ENCODE results near the gene SLC25A23. TPM values are rescaled to one million over a fixed set of nuclear protein-coding genes. Genes with fewer than 3 reads are reported as not detected.
"Not testable (repeated sequence)": the region's sequence is repeated elsewhere in the genome, so short reads cannot be mapped to it uniquely, and the experiment has no call there.

SLC25A23 gene
- total RNA-seq, 2 donors from 2014 or later, result 7.8 to 7.9 TPM

DNA sequence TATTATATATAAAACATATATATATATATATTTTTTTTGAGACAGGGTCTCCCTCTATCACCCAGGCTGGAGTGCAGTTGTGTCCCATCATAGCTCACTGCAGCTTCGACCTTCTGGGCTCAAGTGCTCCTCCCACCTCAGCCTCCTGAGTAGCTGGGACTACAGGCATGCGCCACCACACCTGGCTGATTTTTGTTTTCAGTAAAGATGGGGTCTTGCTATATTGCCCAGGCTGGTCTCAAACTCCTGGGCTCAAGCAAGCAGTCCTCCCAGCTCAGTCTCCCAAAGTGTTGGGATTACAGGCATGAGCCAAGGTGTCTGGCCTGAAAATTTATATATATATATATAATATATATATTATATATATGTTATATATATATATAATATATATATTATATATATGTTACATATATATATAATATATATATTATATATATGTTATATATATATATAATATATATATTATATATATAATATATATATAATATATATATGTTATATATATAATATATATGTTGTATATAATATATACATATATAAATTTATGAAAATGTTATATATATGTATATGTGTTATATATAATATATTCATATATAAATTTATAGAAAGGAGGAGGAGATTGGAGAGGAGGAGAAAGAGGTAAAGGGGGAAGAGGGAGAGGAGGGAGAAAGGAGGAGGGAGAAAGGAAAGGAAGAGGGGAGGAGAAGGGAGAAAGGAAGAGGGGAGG lies 30.7 kb downstream of the SLC25A23 start:
- H3K27ac Mint-ChIP-seq; H3K4me1 Mint-ChIP-seq; ATAC-seq (replicated peaks); H3K4me3 Mint-ChIP-seq; H3K36me3 Mint-ChIP-seq (ENCODE audit: low read depth); H3K27me3 Mint-ChIP-seq; H3K9me3 Mint-ChIP-seq: not testable (repeated sequence)

DNA sequence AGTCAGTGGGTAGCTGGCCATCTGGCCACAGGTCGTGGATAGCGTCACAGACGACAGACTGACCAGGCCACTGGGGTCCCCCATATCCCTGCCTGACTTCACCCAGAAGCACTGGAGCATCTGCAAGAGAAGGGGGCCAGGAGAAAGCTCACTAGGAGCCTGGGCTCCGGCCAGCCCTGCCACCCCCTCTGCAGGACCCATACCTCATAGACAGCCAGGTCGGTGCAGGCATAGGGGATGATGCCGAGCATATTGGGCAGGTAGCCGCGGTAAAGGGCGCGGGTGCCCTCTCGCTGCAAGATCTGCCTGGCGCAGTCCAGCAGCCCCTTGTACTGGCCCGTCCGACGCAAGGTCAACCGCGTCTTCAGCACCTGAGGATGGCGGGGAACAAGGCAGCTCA lies 32.5 kb downstream of the SLC25A23 start:
- Mint-ChIP-seq H3K27ac (no peak overlapping the region), H3K9me3 (no peaks in the 10 kb centered on the region), H3K27me3 (peaks cover 4% of the 10 kb centered on the region), H3K36me3 (ENCODE audit: low read depth) (peaks cover 19% of the 10 kb centered on the region), H3K4me3 (no peak overlapping the region), H3K4me1 (peaks cover 8% of the 10 kb centered on the region)
- ATAC-seq (replicated peaks), result no peak

DNA sequence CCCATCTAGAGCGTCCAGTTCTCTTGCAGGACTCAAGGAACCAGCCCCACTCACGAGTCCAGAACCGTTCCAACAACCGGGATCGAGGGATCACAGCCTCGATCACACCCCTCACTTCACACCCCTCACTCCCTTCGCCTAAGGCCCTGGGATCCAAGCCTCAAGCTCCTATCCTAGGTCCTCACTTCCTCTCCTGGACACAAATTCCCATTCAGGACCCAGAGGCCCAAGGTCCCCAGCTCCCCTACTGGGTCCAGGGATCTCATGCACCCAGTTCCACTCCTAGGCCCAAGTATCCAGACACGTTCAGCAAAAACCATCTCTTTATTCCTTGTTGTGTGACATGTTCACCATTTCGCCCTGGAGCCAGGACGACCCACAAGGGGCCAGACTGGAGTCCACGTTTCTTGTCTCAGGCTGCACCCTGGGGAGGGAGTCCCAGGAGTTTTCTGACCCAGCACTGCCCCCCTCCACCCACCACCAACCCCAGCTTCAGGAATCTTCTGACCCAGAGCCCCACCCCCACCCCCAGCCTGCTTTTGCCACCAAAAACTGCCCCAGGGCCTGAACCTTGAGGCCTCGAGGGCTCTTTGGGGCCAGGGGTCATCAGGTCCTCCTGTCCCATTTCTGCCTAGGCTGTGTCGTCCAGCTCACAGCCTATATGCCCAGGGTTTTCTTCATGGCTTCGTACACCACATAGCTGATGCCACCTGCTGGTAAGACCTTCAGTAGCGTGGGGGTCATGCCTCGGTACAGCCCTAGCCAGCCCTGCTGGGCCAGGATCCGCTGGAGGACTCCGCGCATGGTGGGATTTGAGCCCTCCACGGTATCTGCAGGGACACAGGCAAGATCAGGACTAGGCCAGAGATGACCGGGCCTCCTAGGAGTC lies 33.6 kb downstream of the SLC25A23 start:
- Mint-ChIP-seq H3K4me1 (peaks cover 8% of the 10 kb centered on the region), H3K27ac (peak overlapping the region; percentile 77), H3K4me3 (peak overlapping the region; percentile 71), H3K36me3 (ENCODE audit: low read depth) (peaks cover 30% of the 10 kb centered on the region), H3K9me3 (no peaks in the 10 kb centered on the region), H3K27me3 (no peaks in the 10 kb centered on the region)
- no peak for ATAC-seq (replicated peaks)

DNA sequence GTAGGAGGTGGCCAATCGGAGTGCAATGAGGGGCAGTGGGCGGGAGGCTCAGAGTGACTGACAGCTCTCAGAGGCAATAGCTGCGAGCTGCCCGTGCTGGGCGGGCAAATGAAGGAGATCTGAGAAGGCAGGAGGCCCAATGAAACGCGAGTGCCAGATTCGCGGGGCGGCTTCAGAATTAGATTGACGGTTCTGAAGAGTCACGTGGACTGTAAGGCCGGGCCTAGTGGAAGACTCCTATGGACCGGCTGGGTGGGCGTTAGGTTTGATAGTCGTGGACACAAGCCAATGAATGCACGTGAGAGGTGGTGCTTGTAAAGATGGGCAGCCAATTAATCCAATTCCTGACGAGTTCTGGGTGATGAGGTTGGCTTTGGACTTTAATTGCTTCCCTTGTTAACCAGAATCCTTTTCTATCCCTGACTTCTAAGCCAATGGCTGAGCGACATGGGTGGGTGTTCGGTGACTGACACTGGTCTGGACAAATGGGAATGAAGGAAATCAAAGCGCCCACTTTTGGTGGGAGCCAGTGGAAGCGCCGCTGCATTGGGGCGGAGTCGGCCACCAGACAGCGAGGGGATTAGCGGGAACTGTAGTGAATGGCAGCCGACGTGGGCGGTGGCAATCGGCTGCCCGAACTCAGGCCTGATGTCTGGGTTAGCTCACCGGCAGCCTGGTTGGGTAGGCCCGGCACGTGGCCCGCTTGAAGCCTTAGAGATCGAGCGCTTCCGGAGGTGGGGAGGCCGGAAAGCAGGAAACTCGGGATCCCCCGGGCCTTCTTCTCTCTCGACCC lies 34.5 kb downstream of the SLC25A23 start:
- Mint-ChIP-seq H3K27me3 (no peaks in the 10 kb centered on the region), H3K4me3 (peak overlapping the region; percentile 71), H3K36me3 (ENCODE audit: low read depth) (peaks cover 39% of the 10 kb centered on the region), H3K9me3 (no peaks in the 10 kb centered on the region), H3K27ac (peak overlapping the region; percentile 77), H3K4me1 (peaks cover 8% of the 10 kb centered on the region)
- ATAC-seq (replicated peaks), result peak; percentile 91

DNA sequence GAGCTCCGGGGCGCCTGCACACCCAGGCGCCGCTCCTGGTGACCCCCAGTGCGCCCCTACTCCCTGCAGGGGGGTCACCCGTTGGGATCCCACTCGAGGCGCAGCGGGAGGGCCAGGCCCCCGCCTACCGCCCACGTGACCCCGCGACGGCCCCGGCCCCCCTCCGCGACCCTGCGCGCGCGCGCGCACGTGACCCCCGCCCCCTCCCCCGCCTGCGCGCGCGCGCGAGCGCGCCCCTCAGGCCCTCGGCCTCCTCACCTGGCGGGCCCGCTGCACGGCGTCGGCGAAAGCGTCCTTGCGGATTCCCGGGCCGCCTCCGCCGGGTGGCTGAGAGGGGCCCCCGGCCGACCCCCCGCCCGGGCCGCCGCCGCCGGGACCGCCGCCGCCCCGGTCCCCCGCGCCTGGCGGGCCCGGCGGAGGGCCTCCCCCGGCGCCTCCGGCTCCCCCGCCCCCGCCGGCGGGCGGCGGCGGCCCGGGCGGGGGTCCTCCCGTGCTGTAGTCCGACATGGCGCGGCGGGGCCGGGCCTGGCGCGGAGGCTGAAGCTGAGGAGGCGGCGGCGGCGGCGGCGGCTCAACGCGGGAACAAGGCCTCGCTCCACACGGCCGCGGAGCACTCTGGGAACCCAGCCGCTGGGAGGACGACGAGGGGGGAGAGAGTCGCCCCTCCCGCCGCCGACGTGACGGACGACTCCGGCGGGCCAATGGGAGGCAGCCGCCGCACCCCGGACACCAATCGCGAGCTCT lies 35.2 kb downstream of the SLC25A23 start, which contains the start of gene KHSRP:
KHSRP (minus strand) TSS at position 617 of the 744 bp plus-strand sequence; CDS start at position 507, 110 bp downstream.
- Mint-ChIP-seq H3K4me3 (peak within 1 kb of the TSS; percentile 87), H3K27me3 (no peaks in the 10 kb centered on the region), H3K36me3 (ENCODE audit: low read depth) (peaks cover 46% of the 10 kb centered on the region), H3K9me3 (no peaks in the 10 kb centered on the region), H3K4me1 (peaks cover 8% of the 10 kb centered on the region), H3K27ac (peak within 1 kb of the TSS; percentile 87)
- no peak for ATAC-seq (replicated peaks)

DNA sequence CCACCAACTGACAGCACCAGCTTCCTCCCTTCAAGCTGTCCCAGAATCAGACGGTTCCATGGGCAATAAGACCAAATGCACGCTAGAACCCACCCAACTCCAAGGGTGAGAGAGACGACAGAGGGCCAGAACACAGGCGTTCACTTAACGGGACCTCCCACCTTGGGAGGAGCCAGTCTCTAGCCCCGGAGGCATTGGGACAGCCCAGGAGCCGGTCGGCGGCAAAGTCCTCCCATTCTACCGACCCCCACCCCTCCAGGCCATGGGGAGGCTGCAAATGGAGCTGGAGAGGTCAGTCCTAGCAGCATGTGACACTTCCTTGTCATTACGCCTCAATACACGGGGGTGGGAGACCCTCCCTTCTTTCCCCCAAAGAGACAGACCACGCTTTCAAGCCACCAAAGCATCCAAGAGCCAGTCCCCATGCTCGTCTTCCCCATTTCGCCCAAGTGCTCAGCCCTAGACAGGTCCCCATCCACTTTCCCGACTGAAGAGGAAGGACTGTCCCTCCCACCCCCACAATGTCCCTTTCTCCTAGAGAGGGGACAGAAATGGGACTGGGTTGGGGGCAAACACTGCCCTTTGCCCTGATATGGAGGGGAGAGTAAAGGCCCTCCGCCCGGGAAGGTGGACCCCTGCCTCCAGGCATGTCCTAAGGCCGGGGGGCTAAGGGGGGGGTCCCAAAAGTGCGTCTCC lies 35.9 kb downstream of the SLC25A23 start:
- H3K4me1 Mint-ChIP-seq, result peaks cover 8% of the 10 kb centered on the region
- H3K36me3 Mint-ChIP-seq (ENCODE audit: low read depth), result peaks cover 53% of the 10 kb centered on the region
- H3K4me3 Mint-ChIP-seq, result peak overlapping the region; percentile 87
- peak overlapping the region; percentile 87 for H3K27ac Mint-ChIP-seq
- no peaks in the 10 kb centered on the region for H3K9me3 Mint-ChIP-seq
- ATAC-seq (replicated peaks), result no peak
- H3K27me3 Mint-ChIP-seq, result no peaks in the 10 kb centered on the region

DNA sequence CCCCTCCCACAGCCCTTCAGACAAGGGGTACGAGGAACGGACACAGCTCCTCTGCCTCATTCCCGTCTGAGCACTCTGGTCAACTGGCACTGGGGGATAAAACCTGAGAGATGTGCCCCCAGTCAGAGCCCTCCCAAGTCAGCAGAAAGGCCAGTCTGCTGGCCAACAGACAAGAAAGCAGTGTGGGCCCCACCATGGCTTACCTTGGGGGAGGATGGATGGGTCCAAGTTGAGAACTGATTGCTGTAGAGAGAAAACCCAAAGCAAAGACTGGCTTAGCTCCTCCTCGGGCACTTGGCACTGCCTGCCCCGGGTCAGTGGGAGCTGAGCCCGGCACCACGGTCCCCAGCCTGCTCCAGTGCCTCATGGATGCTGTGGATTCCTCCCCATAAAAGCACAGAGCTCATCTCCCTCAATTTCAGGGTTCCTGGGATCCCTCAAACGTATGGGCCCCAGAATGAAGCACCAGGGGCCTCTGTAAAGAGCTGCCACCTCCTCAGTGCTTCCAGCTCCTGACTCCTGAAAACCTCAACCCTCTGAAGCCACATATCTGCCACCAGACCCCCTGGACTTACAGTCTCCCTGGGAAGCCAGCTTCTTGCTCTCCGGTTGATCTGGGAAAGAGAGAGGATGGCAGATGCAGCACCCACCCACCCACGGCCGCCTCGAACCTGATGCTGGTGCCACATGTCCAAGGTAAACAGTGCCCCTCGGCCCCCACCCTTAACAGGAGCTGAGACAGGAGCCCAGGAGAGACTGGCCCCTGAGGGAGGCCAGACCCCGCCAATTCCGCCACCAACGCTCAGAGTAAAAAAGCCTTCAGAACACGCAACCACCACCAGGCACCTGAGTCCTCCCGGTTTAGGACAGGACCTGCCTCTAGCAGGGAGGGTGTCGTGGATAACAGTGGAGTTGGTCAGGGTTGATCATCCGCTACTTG lies 38.2 kb downstream of the SLC25A23 start:
- ATAC-seq (replicated peaks), result no peak
- peaks cover 8% of the 10 kb centered on the region for H3K4me1 Mint-ChIP-seq
- H3K9me3 Mint-ChIP-seq, result no peaks in the 10 kb centered on the region
- H3K4me3 Mint-ChIP-seq, result no peak overlapping the region
- H3K27me3 Mint-ChIP-seq, result no peaks in the 10 kb centered on the region
- peaks cover 75% of the 10 kb centered on the region for H3K36me3 Mint-ChIP-seq (ENCODE audit: low read depth)
- H3K27ac Mint-ChIP-seq, result peak overlapping the region; percentile 43

DNA sequence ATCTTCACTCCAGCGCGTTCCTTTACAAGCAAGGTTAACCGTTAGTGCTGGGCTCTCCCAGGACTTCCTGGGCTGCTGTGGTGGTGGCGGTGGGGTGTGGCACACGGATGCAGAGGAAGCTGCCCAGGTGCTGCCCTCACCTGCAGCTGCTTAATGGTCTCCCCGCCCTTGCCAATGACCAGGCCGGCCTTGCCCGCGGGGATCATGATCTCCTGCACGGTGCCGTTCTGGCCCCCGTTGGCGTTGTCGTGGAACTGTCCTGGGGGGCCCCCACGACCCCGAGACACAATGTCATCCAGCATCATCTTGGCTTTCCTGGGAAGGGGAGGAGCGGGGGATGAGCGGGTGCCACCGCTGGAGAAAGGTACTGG lies 41.0 kb downstream of the SLC25A23 start:
- Mint-ChIP-seq H3K4me1 (peaks cover 7% of the 10 kb centered on the region), H3K27me3 (no peaks in the 10 kb centered on the region), H3K36me3 (ENCODE audit: low read depth) (peaks cover 98% of the 10 kb centered on the region), H3K4me3 (no peak overlapping the region), H3K9me3 (no peaks in the 10 kb centered on the region), H3K27ac (no peak overlapping the region)
- ATAC-seq (replicated peaks), result no peak

DNA sequence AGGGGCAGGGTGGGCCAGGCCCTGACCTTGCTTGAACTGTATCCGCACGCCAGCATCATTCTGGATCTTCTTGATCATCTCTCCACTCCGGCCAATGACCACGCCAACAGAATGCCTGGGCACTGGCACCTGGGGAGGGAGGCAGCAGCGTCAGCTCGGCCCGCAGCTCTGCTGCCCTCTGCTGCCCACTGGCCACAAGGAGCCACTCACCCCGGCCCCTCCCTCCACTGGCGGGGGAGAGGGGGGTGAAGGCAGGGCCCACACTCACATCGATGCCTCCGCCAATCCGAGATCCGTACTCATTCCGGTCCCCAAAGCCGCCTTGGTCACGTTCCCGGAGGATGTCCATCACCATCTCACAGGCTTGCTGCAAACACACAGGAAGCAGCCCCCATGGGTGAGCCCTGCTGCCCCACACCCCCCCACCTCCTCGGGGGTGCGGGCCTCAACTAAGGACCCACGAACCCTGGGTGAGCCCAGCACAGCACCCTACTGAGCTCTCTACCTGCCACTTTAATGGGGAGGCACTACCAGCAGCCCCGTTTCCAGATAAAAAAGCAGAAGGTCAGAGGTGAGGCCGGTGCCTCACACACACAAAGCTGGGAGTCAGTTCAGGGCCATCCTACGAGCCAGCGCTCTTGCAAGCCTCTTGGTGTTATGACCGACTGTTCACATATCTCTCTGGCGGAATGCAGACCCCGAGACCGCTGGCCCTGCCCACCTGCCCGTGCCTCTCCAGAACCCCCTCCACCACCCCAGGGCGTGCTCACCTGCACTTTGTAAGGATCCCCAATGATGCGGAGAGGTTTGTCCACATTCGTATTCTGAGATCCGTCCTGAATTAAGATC lies 41.7 kb downstream of the SLC25A23 start:
- Mint-ChIP-seq H3K27ac (no peak overlapping the region), H3K36me3 (ENCODE audit: low read depth) (peaks cover 98% of the 10 kb centered on the region), H3K4me3 (no peak overlapping the region), H3K27me3 (no peaks in the 10 kb centered on the region), H3K4me1 (peaks cover 1% of the 10 kb centered on the region), H3K9me3 (no peaks in the 10 kb centered on the region)
- ATAC-seq (replicated peaks), result no peak

DNA sequence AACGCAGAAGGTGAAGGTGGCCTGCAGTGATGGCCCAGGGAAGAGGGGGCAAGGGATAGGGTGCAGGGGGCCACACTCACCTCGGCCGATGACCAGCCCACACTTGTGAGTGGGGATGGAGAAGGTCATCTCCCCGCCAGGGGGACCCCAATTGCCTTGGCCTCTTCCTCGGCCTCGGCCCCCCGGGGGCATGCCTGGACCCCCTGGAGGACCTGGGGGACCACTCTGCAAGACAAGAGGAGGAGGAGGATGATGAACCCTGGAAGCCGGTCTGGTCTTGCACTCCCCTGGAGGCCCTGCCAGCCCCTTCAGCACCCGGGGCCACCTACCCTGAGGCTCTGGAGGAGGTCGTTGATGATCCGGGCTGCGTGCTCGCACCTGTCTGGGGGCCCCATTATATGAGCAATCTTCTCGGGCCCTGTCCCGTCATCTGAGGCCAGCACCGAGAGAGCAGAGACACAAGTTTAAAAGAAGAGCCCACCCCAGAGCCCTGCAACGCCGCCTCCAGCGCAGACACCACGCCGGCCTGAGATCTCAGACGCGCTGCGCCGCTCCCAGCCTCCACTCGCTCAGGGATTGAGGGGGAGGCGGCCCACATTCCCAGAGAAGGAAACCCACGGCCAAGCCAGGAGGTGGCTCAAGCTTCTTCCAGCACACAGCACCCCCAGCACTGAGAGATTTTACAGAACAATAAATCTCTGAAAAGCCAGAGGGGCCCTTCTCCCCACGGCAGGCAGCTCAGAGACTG lies 42.8 kb downstream of the SLC25A23 start:
- H3K4me1 Mint-ChIP-seq, result no peaks in the 10 kb centered on the region
- H3K27me3 Mint-ChIP-seq, result no peaks in the 10 kb centered on the region
- no peak for ATAC-seq (replicated peaks)
- peaks cover 91% of the 10 kb centered on the region for H3K36me3 Mint-ChIP-seq (ENCODE audit: low read depth)
- H3K27ac Mint-ChIP-seq, result no peak overlapping the region
- no peaks in the 10 kb centered on the region for H3K9me3 Mint-ChIP-seq
- H3K4me3 Mint-ChIP-seq, result no peak overlapping the region

DNA sequence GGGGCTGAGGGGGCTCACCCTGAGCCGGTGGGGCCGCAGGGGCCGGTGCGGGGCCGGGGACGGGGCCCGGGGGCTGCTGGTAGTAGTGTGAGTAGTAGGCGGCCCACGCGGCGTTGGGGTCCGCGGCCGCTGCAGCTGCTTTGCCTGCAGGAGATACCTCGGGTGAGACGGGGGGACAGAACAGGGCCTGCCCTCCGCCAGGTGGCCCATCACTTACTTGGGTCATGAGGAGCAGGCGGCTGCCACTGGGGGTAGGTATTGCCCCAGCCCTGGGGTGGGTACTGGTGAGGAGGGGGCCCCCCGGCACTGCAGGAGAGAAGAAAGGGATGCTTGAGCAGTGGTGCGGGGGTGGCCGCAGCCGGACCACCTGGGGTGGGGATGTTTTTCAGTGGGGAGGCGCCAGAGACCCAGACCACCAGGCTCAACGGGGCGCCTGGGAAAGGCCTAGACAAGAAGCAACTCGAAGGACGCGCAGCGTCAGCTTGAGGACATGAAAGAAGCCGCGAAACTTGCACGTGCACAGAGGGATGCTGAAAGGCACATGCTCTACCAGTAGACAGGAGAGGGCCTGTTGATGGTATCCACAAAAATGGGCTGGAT lies 43.9 kb downstream of the SLC25A23 start:
- no peak for ATAC-seq (replicated peaks)
- H3K4me1 Mint-ChIP-seq, result no peaks in the 10 kb centered on the region
- peaks cover 79% of the 10 kb centered on the region for H3K36me3 Mint-ChIP-seq (ENCODE audit: low read depth)
- H3K27me3 Mint-ChIP-seq, result no peaks in the 10 kb centered on the region
- no peak overlapping the region for H3K27ac Mint-ChIP-seq
- H3K4me3 Mint-ChIP-seq, result no peak overlapping the region
- no peaks in the 10 kb centered on the region for H3K9me3 Mint-ChIP-seq

Data from activated T-helper 17 cell treated with anti-CD3 and anti-CD28 coated beads, Interleukin-2, amount 50 U/mL, for 72 hours (primary cell).